Large intestine (tissue), 3 donors: ENCODE data around the gene TUBB2B. TPM values are rescaled to one million over a fixed set of nuclear protein-coding genes. Genes with fewer than 3 reads are reported as not detected.

Experiments
- DNase-seq, 2 donors: peaks; one replicate each; pipeline versions ENCODE4 v3.0.0 to v3.0.0-alpha.2; 2013
- H3K27ac ChIP-seq: one replicate; pipeline ENCODE4 v1.5.1; 2013; ENCODE audit warnings: low read length
- H3K27me3 ChIP-seq: 2 replicates; pipeline ENCODE4 v1.6.1; 2013; ENCODE audit warnings: low read length; ENCODE audit not compliant: control insufficient read depth, insufficient read depth
- H3K36me3 ChIP-seq: 2 replicates; pipeline ENCODE4 v1.6.1; 2013; ENCODE audit warnings: low read length; ENCODE audit not compliant: control insufficient read depth, insufficient read depth
- H3K4me1 ChIP-seq: one replicate; pipeline ENCODE4 v1.6.1; 2013; ENCODE audit warnings: low read length; ENCODE audit not compliant: control insufficient read depth, insufficient read depth
- H3K4me3 ChIP-seq: one replicate; pipeline ENCODE4 v1.5.1; 2013; ENCODE audit warnings: low read length
- H3K9me3 ChIP-seq: one replicate; pipeline ENCODE4 v1.6.1; 2013; ENCODE audit warnings: mild to moderate bottlenecking, low read depth, low read length, moderate library complexity; ENCODE audit not compliant: control insufficient read depth
- WGBS: methylation state at CpG from one replicate; pipeline ENCODE4 v1.1.5; 2013; ENCODE audit warnings: low lambda C conversion rate; ENCODE audit not compliant: insufficient coverage; 5-methylcytosine and 5-hydroxymethylcytosine counted together
- polyA plus RNA-seq: library from polyadenylated mRNA; unstranded; fragments of 120-200 nt; gene quantifications from one replicate; pipeline ENCODE4 v1.2.1, GENCODE V29; 2013

Gene TUBB2B
- polyA plus RNA-seq, 1 donor: 54.3 TPM

- peak; percentile 85 to 92 for DNase-seq
- peaks cover under 1% of the 10 kb centered on the region for H3K9me3 ChIP-seq
- H3K27me3 ChIP-seq: peaks cover 8% of the 10 kb centered on the region
- peak within 1 kb of the TSS; percentile 36 for H3K27ac ChIP-seq
- peak within 1 kb of the TSS; percentile 76 for H3K4me3 ChIP-seq
- H3K4me1 ChIP-seq: peaks cover 23% of the 10 kb centered on the region
- WGBS: no CpG with 5 or more reads among the region's 80 CpGs
- peaks cover 10% of the 10 kb centered on the region for H3K36me3 ChIP-seq
Measured at GRCh38 chr6:3258720-3259490, 31.5 kb upstream of the TUBB2B start, which contains the start of gene PSMG4. TSS of gene PSMG4 (plus strand) at chr6:3258947. CDS start at chr6:3259023, 76 bp downstream.

- Histone ChIP-seq H3K27me3 (peaks cover 8% of the 10 kb centered on the region), H3K4me3 (peak overlapping the region; percentile 33), H3K4me1 (peaks cover 23% of the 10 kb centered on the region), H3K36me3 (peaks cover 3% of the 10 kb centered on the region), H3K27ac (no peak overlapping the region), H3K9me3 (peaks cover 4% of the 10 kb centered on the region)
- DNase-seq: no peak
- no CpG with 5 or more reads among the region's 12 CpGs for WGBS
Measured at GRCh38 chr6:3258201-3258600, 30.7 kb upstream of the TUBB2B start.

GRCh38 chr6:3253597-3253961 is 26.1 kb upstream of the TUBB2B start:
- Histone ChIP-seq H3K36me3 (no peaks in the 10 kb centered on the region), H3K4me3 (no peak overlapping the region), H3K27me3 (peaks cover 9% of the 10 kb centered on the region), H3K27ac (no peak overlapping the region), H3K9me3 (peaks cover 4% of the 10 kb centered on the region), H3K4me1 (peaks cover 3% of the 10 kb centered on the region)
- WGBS: no CpG with 5 or more reads among the region's 40 CpGs
- no peak for DNase-seq

- no peaks in the 10 kb centered on the region for H3K36me3 ChIP-seq
- WGBS: no CpG with 5 or more reads among the region's 22 CpGs
- H3K27me3 ChIP-seq: peaks cover 11% of the 10 kb centered on the region
- no peak for DNase-seq
- H3K4me3 ChIP-seq: no peak overlapping the region
- H3K4me1 ChIP-seq: peaks cover 8% of the 10 kb centered on the region
- peaks cover 4% of the 10 kb centered on the region for H3K9me3 ChIP-seq
- no peak overlapping the region for H3K27ac ChIP-seq
Measured at GRCh38 chr6:3252861-3253596, 25.6 kb upstream of the TUBB2B start.

GRCh38 chr6:3252369-3252768 is 24.9 kb upstream of the TUBB2B start:
- no peak overlapping the region for H3K4me3 ChIP-seq
- H3K9me3 ChIP-seq: peaks cover 4% of the 10 kb centered on the region

GRCh38 chr6:3251462-3252314 is 24.2 kb upstream of the TUBB2B start:
- peaks cover 4% of the 10 kb centered on the region for H3K9me3 ChIP-seq
- no peaks in the 10 kb centered on the region for H3K36me3 ChIP-seq
- H3K27ac ChIP-seq: no peak overlapping the region
- DNase-seq: peak; percentile 83 to 85
- H3K4me1 ChIP-seq: peaks cover 13% of the 10 kb centered on the region
- no peak overlapping the region for H3K4me3 ChIP-seq
- WGBS: no CpG with 5 or more reads among the region's 20 CpGs
- H3K27me3 ChIP-seq: peaks cover 9% of the 10 kb centered on the region

More at GRCh38 chr6:3252369-3252768, 24.9 kb upstream of the TUBB2B start:
- Histone ChIP-seq H3K4me1 (peaks cover 13% of the 10 kb centered on the region), H3K27ac (no peak overlapping the region), H3K36me3 (no peaks in the 10 kb centered on the region), H3K27me3 (peaks cover 11% of the 10 kb centered on the region)
- no CpG with 5 or more reads among the region's 10 CpGs for WGBS
- DNase-seq: no peak

- peaks cover 4% of the 10 kb centered on the region for H3K9me3 ChIP-seq
- no peaks in the 10 kb centered on the region for H3K36me3 ChIP-seq
- peaks cover 13% of the 10 kb centered on the region for H3K4me1 ChIP-seq
- DNase-seq: peak in 1 of 2 donors; percentile 28
- no CpG with 5 or more reads among the region's 9 CpGs for WGBS
- H3K27ac ChIP-seq: no peak overlapping the region
- H3K27me3 ChIP-seq: peaks cover 3% of the 10 kb centered on the region
- no peak overlapping the region for H3K4me3 ChIP-seq
Measured at GRCh38 chr6:3250231-3250675, 22.8 kb upstream of the TUBB2B start.

GRCh38 chr6:3249821-3250220 is 22.4 kb upstream of the TUBB2B start:
- Histone ChIP-seq H3K4me3 (no peak overlapping the region), H3K4me1 (peaks cover 13% of the 10 kb centered on the region), H3K9me3 (peaks cover 4% of the 10 kb centered on the region), H3K36me3 (no peaks in the 10 kb centered on the region), H3K27ac (no peak overlapping the region), H3K27me3 (peaks cover 3% of the 10 kb centered on the region)
- WGBS: no CpG with 5 or more reads among the region's 3 CpGs
- DNase-seq: no peak

GRCh38 chr6:3247255-3248146 is 20.0 kb upstream of the TUBB2B start:
- Histone ChIP-seq H3K27ac (peak overlapping the region; percentile 40), H3K9me3 (no peaks in the 10 kb centered on the region), H3K27me3 (peaks cover 9% of the 10 kb centered on the region), H3K4me3 (peak overlapping the region; percentile 42), H3K4me1 (peaks cover 13% of the 10 kb centered on the region), H3K36me3 (no peaks in the 10 kb centered on the region)
- no CpG with 5 or more reads among the region's 36 CpGs for WGBS
- DNase-seq: peak in 1 of 2 donors; percentile 76
